ENCODE measurements around the gene AACS. TPM values are rescaled to one million over a fixed set of nuclear protein-coding genes. Genes with fewer than 3 reads are reported as not detected.

AACS gene
- total and polyA plus RNA-seq, 4 donors, result 19.8 to 37.0 (median 24.5) TPM

- Histone ChIP-seq H3K4me1 (ENCODE audit: control insufficient read depth, insufficient read depth, low read length) (no peaks in the 10 kb centered on the region), H3K36me3 (ENCODE audit: control insufficient read depth, insufficient read depth, low read length) (no peaks in the 10 kb centered on the region), H3K4me3 (ENCODE audit: low read depth, low read length) (no peak overlapping the region), H3K27ac (ENCODE audit: low read depth, low read length) (no peak overlapping the region), H3K9me3 (ENCODE audit: control insufficient read depth, insufficient read depth, low read length) (peaks cover 6% of the 10 kb centered on the region), H3K27me3 (ENCODE audit: control insufficient read depth, insufficient read depth, low read length) (no peaks in the 10 kb centered on the region)
- no peak for DNase-seq (ENCODE audit: low read depth in 4 of 6, low spot score in 6 of 6)
- 97% methylated on average over 3 of the region's 3 CpGs for WGBS (ENCODE audit: insufficient coverage)
These were observed 102.4 kb downstream of the AACS start for GRCh38 chr12:125167658-125168057.

GRCh38 chr12:125169451-125169850 lies 104.2 kb downstream of the AACS start:
- no peak for DNase-seq (ENCODE audit: low read depth in 4 of 6, low spot score in 6 of 6)
- no peak overlapping the region for H3K27ac ChIP-seq (ENCODE audit: low read depth, low read length)
- no peaks in the 10 kb centered on the region for H3K27me3 ChIP-seq (ENCODE audit: control insufficient read depth, insufficient read depth, low read length)
- H3K4me1 ChIP-seq (ENCODE audit: control insufficient read depth, insufficient read depth, low read length), result no peaks in the 10 kb centered on the region
- peaks cover 6% of the 10 kb centered on the region for H3K9me3 ChIP-seq (ENCODE audit: control insufficient read depth, insufficient read depth, low read length)
- WGBS (ENCODE audit: insufficient coverage), result 84% methylated on average over 2 of the region's 2 CpGs
- H3K36me3 ChIP-seq (ENCODE audit: control insufficient read depth, insufficient read depth, low read length), result no peaks in the 10 kb centered on the region
- H3K4me3 ChIP-seq (ENCODE audit: low read depth, low read length), result no peak overlapping the region

DNA sequence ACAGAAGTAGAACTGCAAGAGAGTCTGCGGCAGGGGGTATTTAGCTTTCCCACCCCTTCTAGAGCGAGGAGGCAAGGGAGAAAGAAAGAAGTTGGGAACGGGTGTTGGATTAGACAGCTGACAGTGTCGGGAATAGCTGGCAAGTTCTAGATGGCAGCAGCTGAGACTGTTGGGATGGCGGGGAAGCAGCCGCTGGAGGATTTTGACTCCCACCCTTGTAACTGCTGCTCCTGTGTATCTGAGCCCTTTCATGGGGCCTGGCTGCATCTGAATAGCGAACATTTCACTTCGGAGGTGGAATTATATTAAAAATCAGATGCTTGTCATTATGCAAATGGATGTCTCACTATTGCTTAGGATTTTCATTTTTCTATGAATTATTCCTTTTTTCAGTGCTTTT lies 104.6 kb downstream of the AACS start:
- 73% methylated on average over 4 of the region's 8 CpGs for WGBS (ENCODE audit: insufficient coverage)
- DNase-seq (ENCODE audit: low read depth in 4 of 6, low spot score in 6 of 6), result no peak
- no peaks in the 10 kb centered on the region for H3K4me1 ChIP-seq (ENCODE audit: control insufficient read depth, insufficient read depth, low read length)
- H3K4me3 ChIP-seq (ENCODE audit: low read depth, low read length), result no peak overlapping the region
- no peaks in the 10 kb centered on the region for H3K36me3 ChIP-seq (ENCODE audit: control insufficient read depth, insufficient read depth, low read length)
- no peak overlapping the region for H3K27ac ChIP-seq (ENCODE audit: low read depth, low read length)
- no peaks in the 10 kb centered on the region for H3K27me3 ChIP-seq (ENCODE audit: control insufficient read depth, insufficient read depth, low read length)
- peaks cover 6% of the 10 kb centered on the region for H3K9me3 ChIP-seq (ENCODE audit: control insufficient read depth, insufficient read depth, low read length)

- peaks cover 6% of the 10 kb centered on the region for H3K9me3 ChIP-seq (ENCODE audit: control insufficient read depth, insufficient read depth, low read length)
- H3K4me3 ChIP-seq (ENCODE audit: low read depth, low read length), result no peak overlapping the region
- WGBS (ENCODE audit: insufficient coverage), result 100% methylated on average over 1 of the region's 3 CpGs
- no peaks in the 10 kb centered on the region for H3K27me3 ChIP-seq (ENCODE audit: control insufficient read depth, insufficient read depth, low read length)
- DNase-seq (ENCODE audit: low read depth in 4 of 6, low spot score in 6 of 6), result no peak
- no peaks in the 10 kb centered on the region for H3K36me3 ChIP-seq (ENCODE audit: control insufficient read depth, insufficient read depth, low read length)
- H3K4me1 ChIP-seq (ENCODE audit: control insufficient read depth, insufficient read depth, low read length), result no peaks in the 10 kb centered on the region
- H3K27ac ChIP-seq (ENCODE audit: low read depth, low read length), result no peak overlapping the region
These were observed 106.0 kb downstream of the AACS start for GRCh38 chr12:125171267-125171666.

DNA sequence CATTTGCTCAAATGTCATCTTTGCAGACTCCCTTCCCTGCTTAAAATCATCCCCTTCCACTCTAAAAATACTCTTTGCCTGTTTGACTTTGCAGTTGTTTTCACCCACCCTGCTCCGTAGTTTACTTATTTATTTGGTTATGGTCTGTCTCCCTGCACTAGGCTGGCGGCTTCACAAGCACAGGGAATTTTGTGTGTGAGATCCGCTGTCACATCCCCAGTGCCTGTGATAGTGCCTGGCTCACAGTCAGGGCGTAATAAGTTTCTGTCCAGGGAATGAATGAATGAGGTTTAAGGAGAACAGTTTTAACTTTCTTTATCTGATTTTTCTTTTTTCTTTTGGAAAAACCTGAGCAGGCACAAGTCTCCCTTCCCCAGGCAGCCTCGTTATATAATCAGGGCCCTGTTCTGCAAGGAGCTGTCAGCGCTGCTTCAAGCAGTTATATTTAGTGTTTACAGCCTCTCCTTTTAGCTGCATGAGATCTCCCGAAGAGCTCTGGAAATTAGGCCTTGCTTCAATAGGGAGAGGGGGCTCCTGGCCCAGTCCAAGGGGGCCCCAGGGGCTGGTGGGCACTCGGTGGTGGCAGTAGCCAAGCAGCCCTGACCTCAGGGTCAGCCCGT lies 107.1 kb downstream of the AACS start:
- Histone ChIP-seq H3K27ac (ENCODE audit: low read depth, low read length) (no peak overlapping the region), H3K36me3 (ENCODE audit: control insufficient read depth, insufficient read depth, low read length) (no peaks in the 10 kb centered on the region), H3K9me3 (ENCODE audit: control insufficient read depth, insufficient read depth, low read length) (peaks cover 6% of the 10 kb centered on the region), H3K27me3 (ENCODE audit: control insufficient read depth, insufficient read depth, low read length) (no peaks in the 10 kb centered on the region), H3K4me3 (ENCODE audit: low read depth, low read length) (no peak overlapping the region), H3K4me1 (ENCODE audit: control insufficient read depth, insufficient read depth, low read length) (no peaks in the 10 kb centered on the region)
- WGBS (ENCODE audit: insufficient coverage), result 58% methylated on average over 8 of the region's 9 CpGs
- DNase-seq (ENCODE audit: low read depth in 4 of 6, low spot score in 6 of 6), result no peak

DNA sequence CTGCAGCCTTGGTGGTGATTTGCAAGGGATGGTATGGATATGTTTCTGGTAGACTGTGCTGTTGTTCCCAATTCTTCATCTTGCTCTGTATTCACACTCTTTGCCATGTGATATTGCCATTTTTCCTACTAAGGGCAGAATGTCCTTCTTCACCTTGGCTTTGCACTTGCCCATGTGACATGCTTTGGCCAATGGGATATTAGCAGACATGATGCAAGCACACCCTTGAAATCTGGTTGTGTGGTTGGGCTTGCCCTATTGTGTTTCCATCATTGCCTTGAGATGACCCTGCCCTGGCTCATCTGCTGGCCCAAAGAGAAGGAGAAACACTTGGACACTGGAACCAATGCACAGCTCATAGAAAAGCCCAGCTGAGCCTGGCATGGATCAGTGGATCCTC lies 110.3 kb downstream of the AACS start:
- DNase-seq (ENCODE audit: low read depth in 4 of 6, low spot score in 6 of 6), result no peak
- H3K4me3 ChIP-seq (ENCODE audit: low read depth, low read length), result no peak overlapping the region
- no peak overlapping the region for H3K27ac ChIP-seq (ENCODE audit: low read depth, low read length)
- no peaks in the 10 kb centered on the region for H3K27me3 ChIP-seq (ENCODE audit: control insufficient read depth, insufficient read depth, low read length)
- H3K4me1 ChIP-seq (ENCODE audit: control insufficient read depth, insufficient read depth, low read length), result no peaks in the 10 kb centered on the region
- no peaks in the 10 kb centered on the region for H3K9me3 ChIP-seq (ENCODE audit: control insufficient read depth, insufficient read depth, low read length)
- H3K36me3 ChIP-seq (ENCODE audit: control insufficient read depth, insufficient read depth, low read length), result no peaks in the 10 kb centered on the region

GRCh38 chr12:125178222-125178621 lies 113.0 kb downstream of the AACS start:
- WGBS (ENCODE audit: insufficient coverage), result 60% methylated on average over 1 of the region's 2 CpGs
- Histone ChIP-seq H3K4me1 (ENCODE audit: control insufficient read depth, insufficient read depth, low read length) (peaks cover 4% of the 10 kb centered on the region), H3K27me3 (ENCODE audit: control insufficient read depth, insufficient read depth, low read length) (peaks cover 2% of the 10 kb centered on the region), H3K36me3 (ENCODE audit: control insufficient read depth, insufficient read depth, low read length) (no peaks in the 10 kb centered on the region), H3K4me3 (ENCODE audit: low read depth, low read length) (no peak overlapping the region), H3K9me3 (ENCODE audit: control insufficient read depth, insufficient read depth, low read length) (no peaks in the 10 kb centered on the region), H3K27ac (ENCODE audit: low read depth, low read length) (no peak overlapping the region)
- no peak for DNase-seq (ENCODE audit: low read depth in 4 of 6, low spot score in 6 of 6)

GRCh38 chr12:125180144-125180543 lies 114.9 kb downstream of the AACS start:
- WGBS (ENCODE audit: insufficient coverage), result 88% methylated on average over 3 of the region's 3 CpGs
- H3K27ac ChIP-seq (ENCODE audit: low read depth, low read length), result no peak overlapping the region
- H3K27me3 ChIP-seq (ENCODE audit: control insufficient read depth, insufficient read depth, low read length), result peaks cover 2% of the 10 kb centered on the region
- no peak overlapping the region for H3K4me3 ChIP-seq (ENCODE audit: low read depth, low read length)
- DNase-seq (ENCODE audit: low read depth in 4 of 6, low spot score in 6 of 6), result no peak
- no peaks in the 10 kb centered on the region for H3K36me3 ChIP-seq (ENCODE audit: control insufficient read depth, insufficient read depth, low read length)
- peaks cover 12% of the 10 kb centered on the region for H3K4me1 ChIP-seq (ENCODE audit: control insufficient read depth, insufficient read depth, low read length)
- no peaks in the 10 kb centered on the region for H3K9me3 ChIP-seq (ENCODE audit: control insufficient read depth, insufficient read depth, low read length)

DNA sequence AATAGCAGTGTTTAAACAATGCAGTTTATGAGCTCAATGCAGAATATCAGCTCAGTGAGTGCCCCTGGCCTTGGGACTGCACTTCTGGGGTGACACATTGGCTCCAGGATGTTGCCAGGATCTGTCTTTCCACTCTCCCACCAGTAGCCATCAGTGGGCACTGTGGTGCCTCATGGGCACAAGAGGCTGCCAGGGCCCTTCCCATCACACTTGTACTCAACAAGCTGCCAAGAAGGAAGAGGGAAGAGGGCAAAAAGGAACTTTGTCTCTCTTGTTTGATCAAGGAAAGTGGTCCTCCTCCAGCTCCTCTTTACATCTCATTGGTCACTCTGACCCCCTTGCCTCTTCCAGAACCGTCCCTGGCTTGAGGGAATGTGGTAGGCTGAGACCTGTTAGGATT lies 115.9 kb downstream of the AACS start:
- DNase-seq (ENCODE audit: low read depth in 4 of 6, low spot score in 6 of 6), result no peak
- Histone ChIP-seq H3K4me3 (ENCODE audit: low read depth, low read length) (no peak overlapping the region), H3K9me3 (ENCODE audit: control insufficient read depth, insufficient read depth, low read length) (no peaks in the 10 kb centered on the region), H3K27me3 (ENCODE audit: control insufficient read depth, insufficient read depth, low read length) (peaks cover 2% of the 10 kb centered on the region), H3K4me1 (ENCODE audit: control insufficient read depth, insufficient read depth, low read length) (peaks cover 21% of the 10 kb centered on the region), H3K36me3 (ENCODE audit: control insufficient read depth, insufficient read depth, low read length) (no peaks in the 10 kb centered on the region), H3K27ac (ENCODE audit: low read depth, low read length) (no peak overlapping the region)
- no CpG with 5 or more reads among the region's 1 CpG for WGBS (ENCODE audit: insufficient coverage)

GRCh38 chr12:125183187-125184067 lies 118.2 kb downstream of the AACS start:
- Histone ChIP-seq H3K27me3 (ENCODE audit: control insufficient read depth, insufficient read depth, low read length) (peaks cover 6% of the 10 kb centered on the region), H3K36me3 (ENCODE audit: control insufficient read depth, insufficient read depth, low read length) (no peaks in the 10 kb centered on the region), H3K4me1 (ENCODE audit: control insufficient read depth, insufficient read depth, low read length) (peaks cover 34% of the 10 kb centered on the region), H3K4me3 (ENCODE audit: low read depth, low read length) (no peak overlapping the region), H3K27ac (ENCODE audit: low read depth, low read length) (no peak overlapping the region), H3K9me3 (ENCODE audit: control insufficient read depth, insufficient read depth, low read length) (no peaks in the 10 kb centered on the region)
- peak in 4 of 6 donors; percentile 73 to 96 (median 84) for DNase-seq (ENCODE audit: low read depth in 4 of 6, low spot score in 6 of 6)
- 0% methylated on average over 16 of the region's 27 CpGs for WGBS (ENCODE audit: insufficient coverage)

All from spinal cord (tissue), 10 donors.